ENCODE measurements around the gene C1orf198.

DNA sequence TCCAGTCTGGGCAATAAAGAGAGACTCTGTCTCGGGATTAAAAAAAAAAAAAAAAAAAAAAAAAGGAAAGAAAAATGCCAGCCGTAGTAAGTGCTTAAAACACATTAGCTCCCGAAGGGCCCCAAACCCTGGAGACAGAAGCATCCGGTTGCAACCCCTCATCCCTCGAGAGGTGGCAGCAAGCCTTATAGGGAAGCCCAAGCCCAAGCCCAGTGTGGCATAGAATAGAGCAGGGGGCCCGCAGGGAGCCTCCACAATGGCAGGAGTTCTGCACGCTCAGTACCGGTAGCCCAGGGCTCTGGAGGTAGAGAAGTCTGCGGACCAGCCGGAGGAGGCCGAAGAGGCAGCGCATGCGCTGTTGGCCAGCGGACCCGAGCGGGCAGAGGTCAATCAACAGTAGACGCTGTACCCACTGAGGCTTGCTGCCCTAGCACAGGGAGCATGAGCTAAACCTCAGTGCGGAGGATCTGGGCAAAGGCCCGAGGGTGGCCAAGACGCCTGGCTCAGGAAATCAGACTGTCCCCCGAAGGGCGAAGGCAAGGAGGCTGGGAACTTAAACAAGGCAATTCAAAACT is 34.1 kb upstream of the C1orf198 start:
- TF ChIP-seq, protein P1, sequence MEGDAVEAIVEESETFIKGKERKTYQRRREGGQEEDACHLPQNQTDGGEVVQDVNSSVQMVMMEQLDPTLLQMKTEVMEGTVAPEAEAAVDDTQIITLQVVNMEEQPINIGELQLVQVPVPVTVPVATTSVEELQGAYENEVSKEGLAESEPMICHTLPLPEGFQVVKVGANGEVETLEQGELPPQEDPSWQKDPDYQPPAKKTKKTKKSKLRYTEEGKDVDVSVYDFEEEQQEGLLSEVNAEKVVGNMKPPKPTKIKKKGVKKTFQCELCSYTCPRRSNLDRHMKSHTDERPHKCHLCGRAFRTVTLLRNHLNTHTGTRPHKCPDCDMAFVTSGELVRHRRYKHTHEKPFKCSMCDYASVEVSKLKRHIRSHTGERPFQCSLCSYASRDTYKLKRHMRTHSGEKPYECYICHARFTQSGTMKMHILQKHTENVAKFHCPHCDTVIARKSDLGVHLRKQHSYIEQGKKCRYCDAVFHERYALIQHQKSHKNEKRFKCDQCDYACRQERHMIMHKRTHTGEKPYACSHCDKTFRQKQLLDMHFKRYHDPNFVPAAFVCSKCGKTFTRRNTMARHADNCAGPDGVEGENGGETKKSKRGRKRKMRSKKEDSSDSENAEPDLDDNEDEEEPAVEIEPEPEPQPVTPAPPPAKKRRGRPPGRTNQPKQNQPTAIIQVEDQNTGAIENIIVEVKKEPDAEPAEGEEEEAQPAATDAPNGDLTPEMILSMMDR (IDR thresholded peaks at IDR 0.05): no peak
- TF ChIP-seq POLR2A (IDR thresholded peaks at IDR 0.05): no peak

Data from heart left ventricle (tissue), 13 donors.